ENCODE data around the gene PDIA5.
"Not testable (repeated sequence)": the region's sequence is repeated elsewhere in the genome, so short reads cannot be mapped to it uniquely, and the experiment has no call there.

Gene PDIA5

DNA sequence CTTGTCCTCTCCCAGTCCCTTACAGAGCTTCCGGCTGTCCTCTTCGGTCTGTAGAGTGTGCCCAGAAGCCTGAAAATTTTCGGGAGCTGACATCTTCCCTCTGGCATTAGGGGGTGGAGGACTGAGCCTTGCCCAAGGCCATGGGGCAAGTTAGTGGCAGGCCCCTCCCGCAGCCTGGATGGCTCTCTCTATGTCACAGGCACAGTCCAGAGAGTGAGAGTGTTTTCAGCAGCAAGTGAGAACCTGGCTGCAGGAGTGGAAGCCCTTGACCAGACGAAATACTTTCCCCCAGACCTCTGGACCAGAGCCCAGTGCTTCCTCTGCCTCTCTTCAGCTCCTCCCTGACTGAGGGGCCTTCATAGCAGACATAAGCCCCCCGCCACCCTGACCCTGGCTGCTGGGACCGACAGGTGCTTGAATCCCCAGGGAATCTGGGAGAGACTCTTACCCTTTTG is 84.5 kb downstream of the PDIA5 start:
- DNase-seq: no peak

DNA sequence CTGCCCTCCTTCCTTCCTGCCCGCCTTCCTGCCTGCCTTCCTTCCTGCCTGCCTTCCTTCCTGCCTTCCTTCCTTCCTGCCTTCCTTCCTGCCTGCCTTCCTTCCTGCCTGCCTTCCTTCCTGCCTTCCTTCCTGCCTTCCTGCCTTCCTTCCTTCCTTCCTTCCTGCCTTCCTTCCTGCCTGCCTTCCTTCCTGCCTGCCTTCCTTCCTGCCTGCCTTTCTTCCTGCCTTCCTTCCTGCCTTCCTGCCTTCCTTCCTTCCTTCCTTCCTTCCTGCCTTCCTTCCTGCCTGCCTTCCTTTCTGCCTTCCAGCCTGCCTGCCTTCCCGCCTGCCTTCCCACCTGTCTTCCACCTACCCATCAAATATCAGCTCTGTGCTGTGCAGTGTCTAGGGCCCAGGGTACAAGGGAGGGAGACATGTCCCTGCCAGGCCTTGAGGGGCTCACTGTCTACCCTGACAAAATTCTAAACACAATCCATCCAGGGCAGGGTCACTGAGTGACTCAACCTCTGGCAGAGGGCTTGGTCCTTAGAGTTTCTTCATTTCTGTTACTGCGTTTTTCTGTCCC is 85.1 kb downstream of the PDIA5 start:
- not testable (repeated sequence) for DNase-seq

DNA sequence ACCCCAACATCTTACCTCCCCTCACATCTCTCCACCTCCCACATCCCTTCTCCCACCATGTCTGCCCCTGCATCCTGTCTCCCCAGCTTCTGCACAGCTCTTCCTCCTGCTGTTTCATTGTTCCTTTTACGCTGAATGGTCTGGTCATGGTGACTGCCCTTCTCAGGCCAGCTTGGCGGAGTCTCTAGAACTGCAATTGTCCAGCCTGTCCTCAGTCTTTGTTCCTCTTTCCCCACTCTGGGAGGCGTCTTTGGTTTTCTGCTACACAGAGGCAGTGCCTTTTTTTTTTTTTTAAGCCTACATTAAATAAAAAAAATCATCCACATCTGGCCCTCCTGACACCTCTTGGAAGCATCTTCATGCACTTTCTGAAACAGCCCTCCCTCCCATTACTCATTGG is 85.9 kb downstream of the PDIA5 start:
- no peak for DNase-seq

DNA sequence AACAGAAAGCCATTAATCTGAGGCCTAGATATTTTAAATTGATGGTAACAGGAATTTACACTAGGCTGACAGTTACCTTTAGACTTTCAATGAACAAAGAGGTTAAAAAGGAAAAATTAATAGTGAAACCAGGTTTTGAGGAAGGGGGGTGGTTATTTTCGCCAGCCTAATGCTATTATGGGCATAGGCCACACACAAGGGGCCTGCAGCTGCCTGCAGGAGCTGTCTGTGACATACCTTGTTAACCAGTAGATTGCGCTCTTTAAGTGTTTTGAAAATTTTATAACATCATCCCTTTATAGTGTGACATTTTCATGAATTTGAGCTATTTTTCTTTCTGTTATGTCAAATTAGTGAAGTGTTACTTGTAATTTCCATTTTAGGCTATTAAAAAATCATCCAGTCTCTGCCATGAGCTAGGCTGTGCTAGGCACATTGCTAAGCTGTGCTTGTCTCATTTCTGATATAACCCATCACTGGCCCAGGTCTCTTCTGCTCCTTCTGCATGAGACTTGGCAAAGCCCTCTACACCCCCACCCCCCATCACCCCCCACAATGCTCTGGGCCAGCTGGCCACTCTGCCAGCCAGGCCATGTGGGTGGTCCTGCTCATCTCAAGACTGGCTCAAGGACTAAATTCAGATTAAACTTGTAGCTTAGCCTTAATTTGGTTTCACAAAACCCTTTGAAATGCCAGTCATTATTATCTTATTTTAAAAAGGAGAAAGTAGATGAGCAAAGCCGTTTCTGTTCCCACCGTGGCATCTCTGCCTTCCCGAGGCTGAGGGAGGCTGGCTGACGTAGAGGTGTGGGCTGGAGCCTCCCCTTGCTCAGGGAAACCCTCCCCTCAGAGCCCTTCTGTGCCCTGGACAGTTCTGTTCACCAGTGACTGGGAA is 86.5 kb downstream of the PDIA5 start:
- no peak for DNase-seq

DNA sequence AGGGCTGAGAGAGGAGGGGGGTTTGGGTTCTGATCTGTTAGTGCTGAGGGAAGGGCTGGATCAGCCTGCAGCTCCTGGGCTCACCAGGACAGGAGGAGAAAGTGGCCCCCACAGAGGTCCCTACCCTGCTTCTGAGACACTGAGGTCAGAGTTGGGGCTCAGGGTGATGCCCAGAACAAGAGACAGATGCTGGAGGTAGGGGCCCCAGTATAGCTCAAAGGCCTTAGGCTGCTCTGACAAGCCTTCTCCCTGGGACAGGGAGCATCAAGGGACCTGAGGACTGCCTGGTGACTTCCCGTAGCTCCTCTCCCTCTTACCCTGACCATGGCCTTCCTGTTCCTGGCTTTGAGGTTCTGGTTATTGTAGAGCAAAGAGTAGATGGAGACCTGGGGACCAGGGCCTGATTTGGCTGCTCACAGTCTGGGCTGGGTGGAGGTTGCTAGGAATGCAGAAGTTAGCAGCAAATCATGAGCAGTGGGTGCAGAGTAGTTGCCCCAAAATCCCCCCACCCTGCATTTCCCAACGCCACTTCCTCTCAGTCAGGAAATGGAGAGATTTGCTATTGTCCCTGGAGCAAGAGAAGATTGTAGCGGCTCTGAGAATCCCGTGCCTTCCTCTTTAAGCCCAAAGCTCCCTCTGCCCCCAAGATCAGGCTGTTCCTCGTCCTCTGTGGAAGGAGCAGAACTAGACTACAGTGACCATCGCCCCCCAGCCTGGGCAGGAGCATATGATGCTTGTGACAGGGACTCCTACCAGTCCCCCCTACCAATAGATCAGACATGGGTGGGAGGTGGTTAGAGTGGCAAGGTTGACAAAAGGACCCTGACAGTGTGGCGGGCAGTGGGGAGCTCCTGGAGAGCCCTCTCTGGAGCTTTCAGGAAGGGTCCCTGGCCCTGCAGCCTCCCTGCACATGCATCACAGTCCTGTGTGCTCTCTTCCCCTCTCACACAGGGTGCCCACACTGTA is 87.5 kb downstream of the PDIA5 start:
- DNase-seq: no peak

DNA sequence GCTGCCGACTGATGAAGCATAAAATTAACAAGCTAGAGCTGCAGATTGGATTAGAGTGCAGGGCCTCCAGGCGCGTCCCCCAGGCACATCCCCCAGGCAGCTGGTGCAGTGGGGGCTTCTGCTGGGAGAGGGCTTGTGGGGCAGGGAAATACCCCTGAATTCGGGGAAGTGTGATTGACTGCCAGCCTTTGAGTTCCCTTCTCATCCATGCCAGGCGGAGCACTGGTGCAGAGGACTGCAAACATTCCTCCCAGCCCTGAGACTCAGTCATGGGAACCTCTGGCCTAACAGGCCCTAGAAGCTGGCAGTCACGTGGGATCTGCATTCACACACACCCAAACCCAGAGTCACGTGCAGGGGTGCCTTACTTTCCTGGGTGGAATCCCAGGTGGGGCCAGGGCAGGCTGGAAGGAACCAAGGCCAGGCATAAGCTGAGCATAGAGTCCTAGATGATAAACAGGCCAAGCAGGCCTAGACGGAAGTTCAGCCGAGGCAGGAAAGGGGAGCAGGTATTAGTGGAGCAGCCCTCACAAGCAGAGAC is 88.7 kb downstream of the PDIA5 start:
- DNase-seq: no peak

DNA sequence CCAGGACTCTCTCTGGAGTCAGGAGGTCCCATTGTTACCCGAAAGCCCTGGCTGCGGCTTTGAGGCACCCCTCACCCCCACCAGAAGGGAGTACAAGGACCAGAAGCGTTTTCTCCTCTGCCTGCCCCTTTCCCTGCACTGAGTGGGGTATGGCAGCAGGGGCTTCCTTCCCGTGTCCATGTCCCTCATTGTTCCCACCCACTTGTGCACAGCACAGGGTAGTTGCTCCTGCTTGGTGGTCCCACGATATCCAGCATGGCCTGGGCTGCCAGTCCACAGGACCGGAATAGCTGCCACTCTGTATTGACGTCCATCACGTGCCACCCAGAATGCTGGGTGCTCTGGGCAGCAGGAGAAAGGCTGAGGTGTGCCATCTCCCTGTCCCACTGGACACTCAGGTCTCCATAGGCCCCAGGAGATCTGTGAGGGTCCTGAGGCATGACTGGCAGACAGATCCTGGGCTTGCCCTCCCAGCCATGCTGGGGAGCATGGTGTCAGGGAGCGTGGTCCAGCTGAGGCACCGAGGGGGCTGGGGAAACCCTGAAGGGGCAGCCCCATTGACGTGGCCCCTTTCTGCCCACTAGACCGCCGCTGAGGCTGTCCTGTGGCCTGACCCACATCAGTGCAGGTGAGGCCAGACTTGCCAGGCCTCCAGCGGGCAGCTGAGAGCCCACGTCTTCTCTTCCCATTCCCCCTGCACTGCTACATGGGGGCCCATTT is 89.6 kb downstream of the PDIA5 start:
- DNase-seq: no peak

DNA sequence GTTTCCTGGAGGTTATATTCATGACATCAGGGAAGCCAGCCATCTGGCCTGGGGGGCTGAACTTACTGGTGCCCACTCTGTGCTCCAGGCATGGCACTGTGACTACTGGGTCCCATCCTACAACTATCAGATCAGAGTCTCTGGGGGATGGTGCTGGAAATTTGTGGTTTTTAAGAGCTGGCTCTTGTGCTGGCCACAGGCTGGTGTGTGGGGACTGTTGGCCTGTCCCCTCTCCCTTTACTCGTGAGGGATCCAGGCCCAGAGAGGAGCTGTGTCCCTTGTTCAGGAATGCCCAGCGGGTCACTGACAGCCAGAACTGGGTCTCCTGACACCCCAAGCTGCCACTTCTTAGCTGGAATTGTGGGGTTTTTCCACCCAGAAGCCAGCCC is 90.4 kb downstream of the PDIA5 start:
- no peak for DNase-seq

DNA sequence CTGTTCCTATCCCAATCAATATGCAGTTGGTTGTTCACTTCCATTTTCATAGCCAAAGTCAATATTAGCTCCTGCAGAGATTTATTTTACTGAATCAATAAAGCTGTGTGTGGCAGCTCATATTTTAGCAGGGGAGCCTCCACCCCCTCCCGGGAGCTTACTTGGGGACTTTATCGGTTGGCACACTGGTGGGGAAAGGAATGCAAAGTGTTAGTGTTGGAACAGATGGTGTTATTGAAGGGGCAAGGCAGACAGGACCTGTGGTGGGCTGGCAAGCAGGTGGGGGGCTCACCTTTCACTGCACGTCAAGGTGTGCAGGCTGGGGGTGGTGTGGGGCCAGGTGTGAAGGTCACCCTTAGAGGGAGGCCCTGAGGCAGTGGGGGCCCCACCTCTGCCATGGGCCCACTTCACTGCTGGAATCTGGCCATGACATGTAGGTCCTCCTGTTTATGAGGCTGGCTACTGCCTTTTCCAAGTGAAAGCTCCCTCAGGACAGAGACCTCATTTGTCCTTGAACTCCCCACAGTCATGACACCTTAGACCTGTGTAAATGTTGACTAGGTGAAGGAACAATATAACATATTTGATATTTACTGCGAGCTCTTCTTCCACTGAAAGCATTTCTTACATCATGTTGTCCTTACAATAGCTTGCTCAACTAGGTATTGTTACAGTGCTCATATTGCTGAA is 90.9 kb downstream of the PDIA5 start:
- DNase-seq: no peak

DNA sequence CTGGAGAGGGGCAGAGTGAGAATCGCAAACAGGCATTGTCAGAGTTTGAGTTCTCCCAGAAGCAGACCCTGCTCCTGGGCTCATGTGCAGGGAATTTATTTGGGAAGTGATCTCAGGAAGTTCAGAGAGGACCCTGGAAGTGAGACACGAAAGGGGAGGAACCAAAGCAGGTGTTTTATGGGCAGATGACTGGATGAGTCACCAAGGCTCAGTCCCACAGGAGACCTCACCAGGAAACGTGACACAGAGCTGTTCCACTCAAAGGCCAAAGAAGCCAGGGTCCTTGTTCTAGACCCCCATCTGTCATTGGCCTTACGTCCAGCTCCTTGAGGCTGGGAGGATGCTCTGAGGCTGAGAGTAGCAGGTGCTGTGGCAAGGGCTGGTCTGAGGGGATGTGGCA is 91.5 kb downstream of the PDIA5 start:
- no peak for DNase-seq

DNA sequence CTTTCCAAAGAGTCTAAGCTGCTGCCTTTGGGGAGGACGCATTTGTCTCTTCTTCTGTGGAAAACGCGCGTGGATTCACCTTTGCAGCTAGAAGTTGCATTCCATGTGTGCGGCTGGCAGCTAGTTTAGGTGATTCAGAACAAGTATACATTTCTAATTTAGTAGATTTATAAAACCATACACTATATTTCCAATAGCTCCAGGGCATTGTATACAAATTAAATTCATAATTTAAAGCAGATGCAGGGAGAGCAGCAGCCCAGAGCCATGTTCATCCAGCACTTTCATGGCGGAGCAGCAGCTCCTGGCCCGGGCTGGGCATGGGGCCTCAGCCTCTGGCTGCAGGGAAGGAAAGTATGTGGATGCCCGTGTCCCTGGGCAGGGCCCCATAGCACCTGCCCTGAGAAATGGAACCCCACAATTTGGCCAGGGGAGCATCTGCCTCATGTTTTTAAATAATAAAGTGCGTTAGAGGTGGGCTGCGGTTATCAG is 92.1 kb downstream of the PDIA5 start:
- no peak for DNase-seq

DNA sequence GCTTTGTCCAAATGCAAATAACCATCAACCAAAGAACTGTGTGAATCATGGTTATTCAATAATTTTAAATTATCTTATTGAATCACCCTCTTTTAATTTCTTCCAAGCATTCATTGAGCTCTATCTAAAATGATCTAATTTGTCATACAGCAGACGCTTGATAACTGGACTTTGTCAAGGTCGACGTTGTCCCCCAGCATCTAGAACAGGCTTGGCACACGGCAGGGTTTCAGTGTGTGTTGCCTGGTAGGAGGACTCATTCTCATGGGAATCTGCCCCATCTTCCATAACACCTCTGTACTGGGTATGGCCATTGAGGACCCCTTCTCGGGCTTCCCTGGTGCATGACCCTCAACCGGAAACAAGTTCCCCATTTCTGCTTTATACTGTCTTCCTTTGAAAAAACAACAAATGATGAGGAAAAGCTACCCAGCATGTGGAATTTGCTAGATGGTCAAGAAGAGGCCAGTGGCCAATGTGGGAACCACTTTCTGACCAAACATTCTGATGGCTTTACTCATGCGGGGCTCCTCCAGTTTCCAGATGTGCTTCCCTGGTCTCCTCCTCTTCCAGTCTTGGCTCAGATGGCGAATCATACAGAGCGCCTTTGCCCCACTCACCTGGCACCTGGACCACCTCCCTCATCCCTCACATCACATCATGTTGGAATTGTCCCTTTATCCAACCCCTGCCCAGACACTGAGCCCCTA is 93.3 kb downstream of the PDIA5 start:
- DNase-seq: no peak

DNA sequence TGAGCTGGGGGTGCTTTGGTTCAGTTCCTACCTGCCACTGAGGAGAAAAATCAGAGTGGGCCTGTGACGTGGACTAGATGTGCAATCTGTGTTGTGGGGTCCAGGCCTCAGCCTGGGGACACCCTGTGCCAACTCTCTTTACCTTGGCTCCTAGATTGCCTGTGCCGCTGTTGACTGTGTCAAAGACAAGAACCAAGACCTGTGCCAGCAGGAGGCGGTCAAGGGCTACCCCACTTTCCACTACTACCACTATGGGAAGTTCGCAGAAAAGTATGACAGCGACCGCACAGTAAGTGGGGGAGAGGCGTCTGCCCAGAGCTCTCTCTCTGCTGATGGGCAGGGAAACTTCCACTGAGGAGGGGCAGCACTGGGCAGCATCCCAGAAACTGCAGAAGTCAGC is 94.3 kb downstream of the PDIA5 start:
- DNase-seq: no peak

DNA sequence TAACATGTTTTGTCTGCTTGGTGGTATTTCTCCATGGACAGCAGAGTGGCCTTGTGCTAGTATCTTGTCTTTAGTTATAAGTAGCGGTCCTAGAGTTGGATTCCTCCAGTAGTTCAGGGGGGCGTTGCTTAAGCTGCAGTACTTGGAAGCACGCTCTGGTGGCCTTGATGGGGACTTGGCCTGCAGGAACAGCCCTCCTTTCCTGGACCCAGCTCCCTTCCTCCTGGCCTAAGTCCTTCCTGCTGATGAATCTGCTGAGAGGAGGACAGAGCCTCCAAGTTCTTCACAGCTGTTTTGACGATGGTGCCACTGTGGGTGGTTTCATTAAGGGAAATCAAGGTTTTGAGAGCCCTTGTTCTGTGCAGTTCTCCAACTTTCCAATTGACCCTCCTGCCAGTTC is 96.3 kb downstream of the PDIA5 start:
- DNase-seq: no peak

DNA sequence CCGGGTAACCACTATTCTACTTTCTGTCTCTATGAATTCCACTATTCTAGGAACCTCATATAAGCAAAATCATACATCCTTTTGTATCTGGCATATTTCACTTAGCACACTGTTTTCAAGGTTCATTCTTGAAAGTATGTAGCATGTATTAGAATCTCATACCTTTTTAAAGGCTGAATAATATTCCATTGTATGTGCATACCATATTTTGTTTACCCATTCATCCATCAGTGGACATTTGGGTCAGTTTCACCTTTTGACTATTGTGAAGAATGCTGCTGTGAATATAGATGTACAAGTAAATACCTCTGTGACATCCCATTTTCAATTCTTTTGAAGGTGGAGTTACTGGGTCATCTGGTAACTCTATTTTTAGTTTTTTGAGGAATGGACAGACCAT is 98.3 kb downstream of the PDIA5 start:
- no peak for DNase-seq

DNA sequence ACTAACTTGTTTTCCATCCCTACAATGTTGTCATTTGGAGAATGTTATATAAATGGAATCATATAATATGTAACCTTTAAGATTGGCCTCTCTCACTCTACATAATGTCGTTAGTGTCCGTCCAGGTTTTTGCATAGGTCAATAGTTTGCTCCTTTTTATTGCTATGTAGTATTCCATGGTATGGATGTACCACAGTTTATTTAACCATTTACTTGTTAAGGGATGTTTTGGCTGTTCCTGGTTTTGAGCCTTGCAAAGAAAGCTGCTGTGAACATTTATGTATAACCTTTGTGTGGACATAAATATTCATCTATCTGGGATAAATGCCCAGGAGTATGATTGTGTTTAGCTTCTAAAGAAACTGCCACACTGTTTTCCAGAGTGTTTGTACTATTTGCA is 100.9 kb downstream of the PDIA5 start:
- DNase-seq: no peak

DNA sequence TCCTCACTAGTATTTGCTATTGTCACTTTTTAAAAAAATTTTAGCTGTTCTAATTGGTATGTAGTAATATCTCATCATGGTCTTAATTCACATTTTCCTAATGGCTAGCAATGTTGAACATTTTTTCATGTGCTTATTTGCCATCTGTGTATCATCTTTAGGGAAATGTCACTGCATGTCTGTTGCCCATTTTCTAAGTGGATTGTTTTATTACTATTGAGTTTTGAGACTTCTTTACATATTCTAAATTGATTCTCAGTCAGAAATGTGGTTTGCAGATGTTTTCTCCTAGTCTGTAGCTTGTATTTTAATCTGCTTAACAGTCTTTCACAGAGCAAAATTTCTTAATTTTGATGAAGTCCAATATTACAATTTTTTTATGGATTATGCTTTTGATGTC is 101.3 kb downstream of the PDIA5 start:
- no peak for DNase-seq

DNA sequence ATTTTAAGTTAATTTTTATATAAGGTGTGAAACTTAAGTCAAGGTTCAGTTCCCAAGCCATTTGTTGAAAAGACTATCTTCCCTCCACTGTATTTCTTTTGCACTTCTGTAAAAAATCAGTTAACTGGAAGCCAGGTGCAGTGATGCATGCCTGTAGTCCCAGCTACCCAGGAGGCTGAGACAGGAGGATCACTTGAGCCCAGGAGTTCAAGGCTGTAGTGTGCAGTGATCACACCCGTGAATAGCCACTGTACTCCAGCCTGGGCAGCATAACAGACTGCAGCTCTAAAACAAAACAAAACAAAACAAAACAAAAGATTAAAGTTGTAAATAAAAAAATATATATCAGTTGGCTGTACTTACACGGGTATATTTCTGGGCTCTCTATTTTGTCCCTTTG is 101.8 kb downstream of the PDIA5 start:
- no peak for DNase-seq

DNA sequence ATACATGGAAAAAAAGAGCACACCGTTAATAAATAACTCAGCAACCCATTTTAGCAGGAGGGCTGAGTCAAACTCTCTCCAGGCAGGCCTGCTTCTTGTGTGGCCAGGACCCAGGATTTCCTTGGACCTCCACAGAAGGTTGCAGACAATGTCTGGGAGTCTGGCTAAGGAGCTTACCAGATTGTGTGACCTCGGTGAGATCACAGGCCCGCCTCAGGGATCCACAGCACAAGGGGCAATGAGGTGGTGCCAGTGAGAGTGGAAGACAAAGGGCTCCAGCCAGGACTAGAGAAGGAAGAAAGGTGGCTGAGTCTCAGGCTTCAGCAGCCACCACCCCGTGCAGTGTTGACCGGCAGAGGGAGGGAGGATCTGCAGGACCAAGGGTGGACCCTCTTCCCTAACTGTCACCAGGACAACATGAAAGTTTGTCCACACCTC is 102.7 kb downstream of the PDIA5 start:
- no peak for DNase-seq

DNA sequence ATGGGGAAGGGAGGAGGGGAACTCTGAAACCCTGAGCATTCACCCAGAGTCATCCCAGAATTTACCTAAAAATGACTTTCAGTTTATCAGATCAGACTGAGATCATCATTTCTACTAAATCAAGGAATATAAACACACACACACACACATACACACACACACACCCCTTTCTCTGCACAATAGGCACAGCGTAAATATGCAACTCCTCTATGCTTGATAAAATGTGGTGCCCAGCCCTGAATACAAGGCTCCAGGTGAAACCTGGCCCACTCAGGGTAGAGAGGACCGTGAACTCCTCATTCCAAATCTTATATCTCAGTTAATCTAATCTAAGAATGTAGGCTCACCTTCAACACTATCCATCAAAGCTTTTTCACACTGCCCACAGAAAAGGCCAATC is 103.1 kb downstream of the PDIA5 start:
- no peak for DNase-seq

DNA sequence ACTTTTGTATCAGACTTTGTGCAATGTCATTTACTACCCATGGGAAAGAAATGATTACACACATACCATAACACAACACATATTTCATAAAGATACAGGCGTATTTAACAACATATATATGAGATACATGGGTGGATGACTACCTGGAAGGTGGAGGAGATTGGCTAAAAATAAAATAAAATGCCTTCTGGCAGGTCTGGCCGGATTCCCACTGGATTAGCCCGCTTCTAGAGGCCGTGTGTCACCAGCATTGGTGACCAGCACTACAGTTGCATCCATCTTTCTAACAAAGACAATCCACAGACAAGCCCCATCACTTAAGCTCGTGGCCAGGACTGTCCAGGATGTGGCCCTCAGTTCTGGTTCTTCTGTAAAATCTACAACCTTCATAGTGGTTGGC is 114.0 kb downstream of the PDIA5 start:
- DNase-seq: no peak

Measured in central memory CD4-positive, alpha-beta T cell (primary cell).